Forelimb muscle (tissue), 1 donor: Measurements from ENCODE around the gene TAOK3. TPM values are rescaled to one million over a fixed set of nuclear protein-coding genes. Genes with fewer than 3 reads are reported as not detected.

Experiments used
- polyA plus RNA-seq: library from polyadenylated mRNA; unstranded; fragments of 120-200 nt; gene quantifications from one replicate; pipeline ENCODE4 v1.2.1, GENCODE V29; 2013; ENCODE audit not compliant: insufficient read length

Gene TAOK3
- polyA plus RNA-seq, 1 donor: 17.4 TPM

Other genes with a start within 250 kb of the TAOK3 start
- 134 TPM for gene PEBP1, start 236.8 kb downstream of the TAOK3 start, polyA plus RNA-seq
- 29.3 TPM for gene SUDS3, start 3.6 kb upstream of the TAOK3 start, polyA plus RNA-seq